Activated naive CD8-positive, alpha-beta T cell treated with anti-CD3 and anti-CD28 coated beads for 36 hours (primary cell): ENCODE data around the gene CSE1L. TPM values are rescaled to one million over a fixed set of nuclear protein-coding genes. Genes with fewer than 3 reads are reported as not detected.
"Not testable (repeated sequence)": the region's sequence is repeated elsewhere in the genome, so short reads cannot be mapped to it uniquely, and the experiment has no call there.

ENCODE experiments used
- DNase-seq: peaks from one replicate; pipeline ENCODE4 v3.0.0; 2021
- H3K27ac Mint-ChIP-seq: one replicate; pipeline ENCODE4 v1.8.0; 2022; ENCODE audit warnings: mild to moderate bottlenecking, moderate library complexity, mixed read lengths
- H3K27me3 Mint-ChIP-seq: one replicate; pipeline ENCODE4 v1.8.0; 2022; ENCODE audit warnings: mild to moderate bottlenecking, mixed read lengths
- H3K36me3 Mint-ChIP-seq: one replicate; pipeline ENCODE4 v1.8.0; 2021; ENCODE audit warnings: mild to moderate bottlenecking, mixed read lengths
- H3K4me1 Mint-ChIP-seq: one replicate; pipeline ENCODE4 v1.8.0; 2021; ENCODE audit warnings: mixed read lengths
- H3K4me3 Mint-ChIP-seq: one replicate; pipeline ENCODE4 v1.8.0; 2022; ENCODE audit warnings: mild to moderate bottlenecking, moderate library complexity, mixed read lengths
- H3K9me3 Mint-ChIP-seq: one replicate; pipeline ENCODE4 v1.8.0; 2022; ENCODE audit warnings: mixed read lengths
- total RNA-seq, 2 experiments: library from RNA; stranded (reverse); gene quantifications; one replicate each; pipeline ENCODE4 v1.2.3, GENCODE V29; 2021

CSE1L gene
- total RNA-seq, 2 experiments from 2014 or later: 162 to 170 TPM

DNA sequence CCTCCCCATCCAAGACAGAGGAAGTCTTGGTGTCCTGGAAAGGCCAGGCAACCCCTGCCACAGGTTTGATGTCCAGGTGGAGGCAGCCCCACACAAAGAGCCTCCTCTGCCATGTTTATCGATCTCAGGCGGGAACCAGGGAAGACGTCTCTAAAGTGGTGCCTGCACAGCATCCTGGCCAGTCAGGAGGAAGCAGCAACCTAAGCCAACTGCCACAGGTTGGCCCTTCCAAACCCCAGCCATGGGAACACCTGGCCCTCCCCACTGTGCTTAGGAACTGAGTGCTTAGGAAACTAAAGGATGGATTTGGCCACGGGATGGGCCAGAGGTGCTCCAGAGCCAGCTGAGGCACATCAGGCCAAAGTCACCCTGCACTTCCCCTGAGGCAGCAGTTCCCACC is 56.9 kb downstream of the CSE1L start:
- no peak for DNase-seq
- H3K4me1 Mint-ChIP-seq: peaks cover 11% of the 10 kb centered on the region
- no peak overlapping the region for H3K4me3 Mint-ChIP-seq
- no peaks in the 10 kb centered on the region for H3K27me3 Mint-ChIP-seq
- no peaks in the 10 kb centered on the region for H3K9me3 Mint-ChIP-seq
- peaks cover 45% of the 10 kb centered on the region for H3K36me3 Mint-ChIP-seq
- H3K27ac Mint-ChIP-seq: no peak overlapping the region

DNA sequence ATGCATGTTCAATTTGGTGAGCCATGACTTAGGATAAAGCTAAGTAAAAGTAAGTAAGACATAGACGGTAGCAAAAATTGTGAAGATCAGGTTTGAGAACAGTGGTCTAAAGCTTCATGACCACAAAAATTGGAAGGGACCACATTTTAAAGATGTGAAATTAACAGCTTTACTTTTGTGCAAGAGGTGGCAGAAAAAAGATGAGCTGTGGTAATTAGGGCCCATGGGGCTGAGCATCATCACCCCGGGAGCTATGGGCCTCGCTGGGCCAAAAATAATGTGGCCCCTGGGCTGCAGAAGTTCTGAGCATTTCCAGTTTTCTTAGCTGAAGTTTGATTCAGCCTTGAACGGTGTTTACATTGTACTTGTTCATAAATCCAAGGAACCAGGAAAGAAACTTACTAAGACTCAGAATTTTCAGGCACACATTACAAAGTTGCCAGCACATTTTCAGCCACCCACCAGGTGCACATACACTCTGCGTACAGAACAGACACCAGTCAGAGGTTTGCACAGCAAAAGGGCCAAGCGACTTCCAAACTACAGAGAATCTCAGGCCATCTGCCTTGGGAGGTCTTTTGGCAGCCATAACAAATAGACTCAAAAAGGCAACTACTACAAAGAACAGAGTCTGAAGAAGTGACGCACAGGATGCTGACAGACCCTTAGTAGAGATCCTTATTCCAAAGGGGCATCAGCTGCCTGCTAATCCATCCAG is 57.7 kb downstream of the CSE1L start:
- Mint-ChIP-seq H3K36me3 (peaks cover 42% of the 10 kb centered on the region), H3K4me1 (peaks cover 11% of the 10 kb centered on the region), H3K27me3 (no peaks in the 10 kb centered on the region), H3K9me3 (no peaks in the 10 kb centered on the region), H3K4me3 (no peak overlapping the region), H3K27ac (peak overlapping the region; percentile 34)
- DNase-seq: no peak

DNA sequence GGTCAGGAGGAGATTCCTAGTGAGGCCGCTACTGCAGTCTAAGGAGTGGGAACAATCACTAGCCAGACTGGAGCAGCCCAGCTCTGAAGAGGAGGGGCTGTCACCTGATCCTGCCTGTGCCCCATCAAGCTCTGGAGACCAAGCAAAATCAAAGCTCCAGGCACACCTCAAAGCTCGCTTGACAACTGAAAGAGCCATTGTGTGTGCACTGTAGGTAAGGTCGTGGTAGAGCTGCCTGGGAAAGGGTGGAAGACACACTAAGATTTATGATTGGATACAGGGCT is 58.2 kb downstream of the CSE1L start:
- DNase-seq: no peak
- Mint-ChIP-seq H3K4me1 (peaks cover 11% of the 10 kb centered on the region), H3K27me3 (no peaks in the 10 kb centered on the region), H3K36me3 (peaks cover 41% of the 10 kb centered on the region), H3K27ac (no peak overlapping the region), H3K9me3 (no peaks in the 10 kb centered on the region), H3K4me3 (no peak overlapping the region)

DNA sequence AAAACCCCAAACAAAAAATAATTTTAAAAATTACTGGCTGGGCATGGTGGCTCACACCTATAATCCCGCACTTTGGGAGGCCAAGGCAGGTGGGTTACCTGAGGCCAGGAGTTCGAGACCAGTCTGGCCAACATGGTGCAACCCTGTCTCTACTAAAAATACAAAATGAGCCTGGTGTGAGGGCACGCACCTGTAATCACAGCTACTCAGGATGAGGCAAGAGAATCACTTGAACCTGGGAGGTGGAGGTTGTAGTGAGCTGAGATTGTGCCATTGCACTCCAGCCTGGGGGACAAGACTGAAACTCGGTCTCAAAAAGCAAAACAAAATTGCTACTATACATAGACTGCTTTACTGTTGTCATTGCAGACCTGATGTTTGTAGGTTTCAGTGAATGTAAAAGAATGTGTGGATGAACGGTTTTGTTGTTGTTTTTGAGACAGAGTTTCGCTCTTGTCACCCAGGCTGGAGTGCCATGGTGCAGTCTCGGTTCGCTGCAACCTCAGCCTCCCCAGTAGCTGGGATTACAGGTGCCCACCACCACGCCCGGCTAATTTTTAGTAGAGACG is 59.0 kb downstream of the CSE1L start:
- Mint-ChIP-seq H3K36me3 (peaks cover 43% of the 10 kb centered on the region), H3K4me1 (peaks cover 11% of the 10 kb centered on the region)
- H3K27ac Mint-ChIP-seq, H3K4me3 Mint-ChIP-seq, H3K9me3 Mint-ChIP-seq, H3K27me3 Mint-ChIP-seq, DNase-seq: not testable (repeated sequence)

DNA sequence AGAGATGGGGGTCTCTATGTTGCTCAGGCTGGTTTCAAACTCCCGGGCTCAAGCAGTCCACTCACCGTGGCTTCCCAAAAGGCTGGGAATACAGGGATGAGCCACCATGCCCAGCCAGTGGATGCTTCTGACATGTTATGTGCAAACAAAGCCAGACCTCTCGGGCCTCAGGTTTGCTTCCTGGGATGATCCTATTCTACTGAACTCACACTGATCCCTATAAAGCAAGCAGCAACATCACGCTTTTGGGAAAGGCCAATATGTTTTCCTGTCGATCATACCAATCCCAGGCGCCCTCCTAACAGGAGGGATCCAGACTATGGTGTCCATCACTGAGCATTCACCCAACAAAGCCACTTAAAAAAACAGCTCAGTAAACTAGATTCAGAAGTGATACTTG is 60.2 kb downstream of the CSE1L start:
- Mint-ChIP-seq H3K27ac (no peak overlapping the region), H3K4me3 (no peak overlapping the region)

DNA sequence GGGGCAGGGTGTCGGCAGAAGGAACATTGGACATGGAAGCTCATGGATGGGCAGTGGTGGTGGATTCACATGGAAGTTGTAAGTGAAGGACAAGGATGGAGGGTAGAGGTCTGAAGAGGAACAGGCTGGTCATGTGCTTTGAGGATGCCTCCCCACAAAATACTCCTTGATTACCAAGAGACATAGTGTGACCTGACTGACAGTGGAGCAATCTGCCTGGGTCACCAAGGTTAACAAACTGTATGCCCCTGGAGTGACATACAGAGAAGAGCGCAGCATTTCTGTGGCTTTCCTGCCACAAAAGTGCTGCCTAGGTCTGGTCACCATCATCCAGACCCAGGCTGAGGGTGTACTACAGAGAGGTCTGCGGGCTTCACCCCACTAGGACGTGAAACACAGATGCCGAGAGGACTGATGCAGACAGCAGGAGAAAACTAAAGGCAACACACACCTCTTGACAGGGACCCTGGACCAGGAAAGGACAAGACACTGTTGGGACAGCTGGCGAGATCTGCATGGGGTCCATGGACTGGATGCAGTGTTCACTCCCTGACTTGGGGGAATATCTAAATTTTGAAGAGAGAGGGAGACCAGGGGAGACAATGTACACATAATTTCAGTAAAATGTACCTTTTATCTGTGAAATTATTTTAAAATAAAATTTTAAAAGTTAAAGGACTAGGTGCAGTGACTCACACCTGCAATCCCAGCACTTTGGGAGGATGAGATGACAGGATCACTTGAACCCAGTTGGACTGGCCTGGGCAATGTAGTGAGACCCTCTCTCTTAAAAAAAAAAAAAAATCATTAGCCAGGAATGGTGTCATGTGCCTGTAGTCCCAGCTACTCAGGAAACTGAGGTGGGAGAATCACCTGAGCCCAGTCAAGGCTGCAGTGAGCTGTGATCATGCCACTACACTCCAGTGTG is 64.9 kb downstream of the CSE1L start:
- DNase-seq: no peak
- no peak overlapping the region for H3K4me3 Mint-ChIP-seq
- peak overlapping the region; percentile 0 for H3K27ac Mint-ChIP-seq
- H3K4me1 Mint-ChIP-seq: no peaks in the 10 kb centered on the region
- H3K36me3 Mint-ChIP-seq: peaks cover 34% of the 10 kb centered on the region
- H3K27me3 Mint-ChIP-seq: no peaks in the 10 kb centered on the region
- H3K9me3 Mint-ChIP-seq: no peaks in the 10 kb centered on the region

More for the DNA sequence above, 60.2 kb downstream of the CSE1L start:
- Mint-ChIP-seq H3K4me1 (peaks cover 3% of the 10 kb centered on the region), H3K27me3 (no peaks in the 10 kb centered on the region), H3K36me3 (peaks cover 47% of the 10 kb centered on the region), H3K9me3 (no peaks in the 10 kb centered on the region)
- no peak for DNase-seq

DNA sequence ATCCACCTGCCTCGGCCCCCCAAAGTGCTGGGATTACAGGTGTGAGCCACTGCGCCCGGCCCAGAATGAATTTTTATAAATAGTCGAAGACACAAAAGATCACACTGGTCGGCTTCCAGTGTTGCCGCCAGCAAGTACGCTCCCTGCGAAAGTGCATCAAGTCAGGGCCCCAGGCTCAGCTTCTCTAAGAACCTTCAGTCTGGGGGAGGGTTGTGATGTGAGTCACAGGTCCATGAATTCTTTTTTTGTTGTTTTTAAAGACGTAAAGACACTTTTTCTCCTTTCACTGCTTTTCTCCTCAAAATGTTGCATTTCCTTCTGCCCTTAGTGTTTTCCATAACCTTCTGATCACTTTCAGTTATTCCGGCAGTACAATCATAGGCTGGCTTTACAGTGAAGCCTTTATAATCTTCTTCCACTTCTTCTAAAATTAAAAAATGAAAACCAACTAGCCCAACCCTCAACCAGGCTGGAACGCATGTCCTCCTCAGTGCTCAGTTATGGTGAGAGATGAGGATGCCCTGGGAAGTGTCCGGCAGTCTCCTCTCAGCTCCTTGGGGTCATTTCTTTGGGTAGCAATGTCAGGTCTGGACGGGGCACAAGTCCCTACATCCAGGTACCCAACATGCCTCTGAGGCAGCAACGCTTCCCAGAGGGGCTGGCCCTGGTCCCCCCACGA is 66.6 kb downstream of the CSE1L start:
- no peak overlapping the region for H3K4me3 Mint-ChIP-seq
- DNase-seq: no peak
- peaks cover 42% of the 10 kb centered on the region for H3K36me3 Mint-ChIP-seq
- no peaks in the 10 kb centered on the region for H3K27me3 Mint-ChIP-seq
- H3K27ac Mint-ChIP-seq: peak overlapping the region; percentile 14
- H3K4me1 Mint-ChIP-seq: no peaks in the 10 kb centered on the region
- H3K9me3 Mint-ChIP-seq: no peaks in the 10 kb centered on the region

DNA sequence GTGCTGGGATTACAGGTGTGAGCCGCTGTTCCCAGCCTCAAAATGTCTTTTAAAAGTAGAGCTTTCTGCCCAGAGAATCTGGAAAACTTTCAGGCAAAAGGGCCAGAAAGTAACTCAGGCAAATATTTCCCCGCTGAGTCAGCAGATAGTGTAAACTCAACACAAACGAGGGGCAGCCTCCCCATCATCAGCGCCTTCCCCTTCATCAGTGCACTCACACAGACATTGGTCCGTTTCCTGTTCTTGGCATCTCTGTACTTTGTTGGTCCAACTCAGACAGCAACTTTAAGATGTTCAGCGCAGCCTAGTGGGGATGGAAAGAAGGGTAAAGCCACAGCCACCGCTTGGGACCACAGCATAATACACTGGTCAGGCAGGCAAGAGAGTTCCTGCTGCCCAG is 69.5 kb downstream of the CSE1L start:
- Mint-ChIP-seq H3K27me3 (no peaks in the 10 kb centered on the region), H3K4me1 (no peaks in the 10 kb centered on the region), H3K9me3 (no peaks in the 10 kb centered on the region), H3K36me3 (peaks cover 35% of the 10 kb centered on the region), H3K27ac (no peak overlapping the region), H3K4me3 (no peak overlapping the region)
- DNase-seq: no peak

DNA sequence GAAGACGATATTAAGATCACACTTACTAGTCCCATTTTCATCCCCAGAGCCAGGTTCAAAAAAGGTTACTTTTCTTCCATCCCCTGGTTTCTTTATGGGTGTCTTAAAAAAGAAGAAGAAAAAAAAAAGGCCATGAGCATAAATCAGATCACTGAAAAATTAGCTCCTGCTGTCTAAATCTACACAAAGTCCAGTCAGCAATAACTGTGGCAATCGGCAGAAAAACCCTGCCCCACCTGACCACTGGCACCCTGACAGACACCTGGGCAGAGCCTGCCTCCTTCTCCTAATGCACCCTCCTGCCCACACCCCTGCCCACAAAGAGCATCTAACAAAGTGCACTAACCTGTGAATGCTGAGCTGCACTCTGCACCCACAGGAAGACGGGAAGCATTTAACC is 72.2 kb downstream of the CSE1L start:
- peaks cover 27% of the 10 kb centered on the region for H3K36me3 Mint-ChIP-seq
- no peak overlapping the region for H3K27ac Mint-ChIP-seq
- no peaks in the 10 kb centered on the region for H3K27me3 Mint-ChIP-seq

DNA sequence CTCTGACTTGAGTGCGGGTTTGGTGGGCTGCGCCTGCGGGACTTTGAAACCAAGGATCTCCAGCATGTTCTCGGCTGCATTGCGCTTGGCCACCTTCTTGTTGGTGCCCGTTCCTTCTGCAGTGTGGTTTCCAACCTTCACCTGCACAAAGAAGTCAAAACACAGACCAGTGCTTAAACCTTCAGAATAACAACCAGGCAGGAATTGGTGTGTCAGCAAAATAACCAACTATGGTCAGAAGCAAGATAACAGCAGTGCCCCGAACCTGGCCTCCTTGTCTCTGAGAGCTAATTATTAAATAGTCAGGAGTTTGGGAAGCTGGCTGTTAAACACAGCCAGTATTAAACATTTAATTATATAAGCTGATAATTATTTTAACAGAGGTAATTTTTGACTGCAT is 73.9 kb downstream of the CSE1L start:
- H3K9me3 Mint-ChIP-seq: no peaks in the 10 kb centered on the region
- H3K4me3 Mint-ChIP-seq: no peak overlapping the region
- H3K27me3 Mint-ChIP-seq: no peaks in the 10 kb centered on the region
- H3K27ac Mint-ChIP-seq: no peak overlapping the region
- no peaks in the 10 kb centered on the region for H3K4me1 Mint-ChIP-seq
- peaks cover 31% of the 10 kb centered on the region for H3K36me3 Mint-ChIP-seq
- DNase-seq: no peak

More for the DNA sequence above, 72.2 kb downstream of the CSE1L start:
- no peaks in the 10 kb centered on the region for H3K9me3 Mint-ChIP-seq
- H3K4me1 Mint-ChIP-seq: no peaks in the 10 kb centered on the region
- no peak overlapping the region for H3K4me3 Mint-ChIP-seq
- DNase-seq: no peak

DNA sequence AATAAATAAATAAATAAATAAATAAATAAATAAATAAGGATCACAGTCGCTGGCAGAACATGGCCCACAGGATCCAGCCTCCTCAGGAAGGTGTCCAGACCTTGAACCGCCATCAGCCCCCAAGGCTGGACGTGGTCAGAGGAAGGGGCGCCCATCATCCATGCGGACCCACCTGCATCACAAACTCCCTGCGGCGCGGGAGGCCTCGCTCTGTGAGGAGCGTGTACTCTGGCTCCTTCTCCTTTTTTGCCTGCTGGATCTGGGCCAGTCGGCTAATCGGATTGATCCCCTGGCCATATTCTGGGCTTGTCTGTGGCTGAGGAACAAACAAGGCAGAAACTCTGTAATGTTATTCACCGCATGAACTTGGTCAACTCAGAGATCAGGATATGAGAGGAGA is 76.8 kb downstream of the CSE1L start:
- Mint-ChIP-seq H3K9me3 (no peaks in the 10 kb centered on the region), H3K4me3 (no peak overlapping the region), H3K4me1 (no peaks in the 10 kb centered on the region), H3K36me3 (peaks cover 29% of the 10 kb centered on the region), H3K27ac (no peak overlapping the region), H3K27me3 (no peaks in the 10 kb centered on the region)
- DNase-seq: no peak

DNA sequence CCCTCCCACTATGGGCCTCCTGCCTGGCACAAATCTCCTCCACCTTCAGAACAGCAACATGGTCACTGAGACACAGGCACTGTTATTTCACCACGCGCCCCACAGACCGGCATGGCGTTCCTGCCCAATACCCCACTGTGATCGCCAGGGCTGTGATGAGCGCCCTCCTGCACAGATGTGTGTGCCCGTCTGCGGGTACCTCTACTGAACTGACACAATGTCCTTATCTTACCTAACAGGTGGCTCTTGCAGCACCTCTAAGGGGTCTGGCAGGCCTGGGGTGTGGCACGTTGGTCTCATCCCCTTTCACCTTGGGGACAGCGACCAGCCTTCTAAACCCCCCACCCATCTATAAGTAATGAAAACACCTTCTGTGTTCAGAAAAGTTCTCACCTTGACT is 77.9 kb downstream of the CSE1L start:
- Mint-ChIP-seq H3K36me3 (peaks cover 30% of the 10 kb centered on the region), H3K9me3 (no peaks in the 10 kb centered on the region), H3K4me3 (no peak overlapping the region), H3K27me3 (no peaks in the 10 kb centered on the region), H3K4me1 (no peaks in the 10 kb centered on the region), H3K27ac (no peak overlapping the region)
- no peak for DNase-seq

DNA sequence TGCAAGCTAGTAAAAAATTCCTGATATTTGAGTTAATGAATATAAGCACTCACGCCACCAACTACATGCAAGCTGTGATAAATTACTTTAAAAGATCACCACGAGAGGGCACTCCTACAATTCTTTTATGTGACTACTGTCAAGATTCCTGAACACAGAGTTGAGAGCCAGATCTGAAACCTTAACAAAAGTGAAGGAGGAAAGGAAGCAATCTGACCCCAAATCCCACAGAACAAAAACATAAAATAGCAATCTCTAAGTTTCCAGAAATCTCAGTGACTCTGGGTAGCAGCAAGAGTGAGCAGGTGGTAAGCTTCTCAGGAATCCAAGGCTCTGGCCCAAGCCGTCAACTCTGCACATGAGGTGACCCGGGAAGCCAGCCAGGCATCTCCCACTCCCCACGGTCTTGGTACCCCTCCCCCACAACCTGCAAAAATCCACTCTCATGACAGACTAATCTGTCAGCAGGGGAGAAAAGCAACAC is 86.9 kb downstream of the CSE1L start:
- no peak for DNase-seq
- peak overlapping the region; percentile 52 for H3K27ac Mint-ChIP-seq
- no peaks in the 10 kb centered on the region for H3K27me3 Mint-ChIP-seq
- peaks cover 9% of the 10 kb centered on the region for H3K36me3 Mint-ChIP-seq
- H3K4me3 Mint-ChIP-seq: no peak overlapping the region
- H3K9me3 Mint-ChIP-seq: no peaks in the 10 kb centered on the region
- H3K4me1 Mint-ChIP-seq: peaks cover 3% of the 10 kb centered on the region

DNA sequence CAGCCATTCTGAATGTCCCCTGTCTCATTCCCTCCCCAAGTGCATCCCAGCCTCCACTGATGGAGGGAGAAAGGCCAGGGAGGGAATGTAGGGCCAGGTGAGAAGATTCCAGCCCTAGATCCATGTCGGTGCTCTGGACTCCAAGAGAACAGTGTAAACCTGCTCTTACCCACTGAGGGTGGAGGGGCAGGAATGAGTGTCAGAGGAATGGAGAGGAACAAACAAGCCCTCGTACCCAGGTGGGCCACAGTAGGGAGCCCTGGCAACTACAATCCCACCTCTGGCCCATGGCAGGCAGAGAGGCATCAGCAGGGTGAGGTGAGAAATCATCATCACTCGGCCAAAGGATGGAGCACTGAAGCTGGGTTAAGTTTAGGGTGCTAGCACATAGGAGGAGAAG is 87.5 kb downstream of the CSE1L start:
- H3K4me1 Mint-ChIP-seq: peaks cover 3% of the 10 kb centered on the region
- no peaks in the 10 kb centered on the region for H3K9me3 Mint-ChIP-seq
- peak overlapping the region; percentile 2 for H3K27ac Mint-ChIP-seq
- H3K36me3 Mint-ChIP-seq: peaks cover 6% of the 10 kb centered on the region
- H3K4me3 Mint-ChIP-seq: no peak overlapping the region
- H3K27me3 Mint-ChIP-seq: no peaks in the 10 kb centered on the region
- no peak for DNase-seq

DNA sequence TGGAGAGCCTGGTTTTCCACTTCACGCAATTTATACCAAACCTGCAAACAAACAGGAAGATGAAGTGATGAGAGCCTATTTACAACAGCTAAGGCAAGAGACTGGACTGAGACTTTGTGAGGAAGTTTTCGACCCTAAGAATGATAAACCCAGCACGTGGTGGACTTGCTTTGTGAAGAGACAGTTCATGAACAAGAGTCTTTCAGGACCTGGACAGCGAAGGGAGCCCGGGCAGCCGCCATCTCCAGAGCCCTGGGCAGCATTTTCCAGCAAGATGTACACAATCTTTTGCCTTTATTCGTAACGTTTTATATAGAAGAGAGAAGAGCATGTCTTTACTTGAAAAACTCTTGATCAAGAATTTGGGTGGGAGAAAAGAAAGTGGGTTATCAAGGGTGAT is 88.7 kb downstream of the CSE1L start:
- not testable (repeated sequence) for H3K27ac Mint-ChIP-seq

More for the DNA sequence above, 88.7 kb downstream of the CSE1L start:
- H3K27me3 Mint-ChIP-seq, H3K9me3 Mint-ChIP-seq, H3K4me3 Mint-ChIP-seq, DNase-seq, H3K4me1 Mint-ChIP-seq: not testable (repeated sequence)
- H3K36me3 Mint-ChIP-seq: peaks cover 15% of the 10 kb centered on the region
